Hepatocyte (in vitro differentiated cells): ENCODE data around the gene EXD3. TPM values are rescaled to one million over a fixed set of nuclear protein-coding genes. Genes with fewer than 3 reads are reported as not detected.
"Not testable (repeated sequence)": the region's sequence is repeated elsewhere in the genome, so short reads cannot be mapped to it uniquely, and the experiment has no call there.

Experiments used
- DNase-seq: peaks from one replicate; pipeline ENCODE4 v3.0.0-alpha.2; 2016; ENCODE audit warnings: low spot score
- H2AFZ ChIP-seq: fragments of 200-600 bp; sonication (generic); 2 replicates; pipeline ENCODE4 v1.6.0; 2016; ENCODE audit warnings: antibody characterized with exemption, mild to moderate bottlenecking
- H3K27ac ChIP-seq: fragments of 200-600 bp; sonication (generic); 2 replicates; pipeline ENCODE4 v1.5.1; 2016; ENCODE audit warnings: mild to moderate bottlenecking
- H3K27me3 ChIP-seq: fragments of 200-600 bp; sonication (generic); 2 replicates; pipeline ENCODE4 v1.6.1; 2016
- H3K36me3 ChIP-seq: fragments of 200-600 bp; sonication (generic); replicated peaks from 2 replicates; pipeline ENCODE4 v1.5.1; 2016; ENCODE audit warnings: low read depth; ENCODE audit not compliant: insufficient read depth
- H3K4me1 ChIP-seq: fragments of 200-600 bp; sonication (generic); 2 replicates; pipeline ENCODE4 v1.5.1; 2016; ENCODE audit warnings: mild to moderate bottlenecking, moderate library complexity; ENCODE audit not compliant: insufficient read depth
- H3K4me2 ChIP-seq: fragments of 200-600 bp; sonication (generic); 2 replicates; pipeline ENCODE4 v1.6.0; 2016
- H3K4me3 ChIP-seq: fragments of 200-600 bp; sonication (generic); 2 replicates; pipeline ENCODE4 v1.5.1; 2016; ENCODE audit warnings: mild to moderate bottlenecking
- H3K79me2 ChIP-seq: fragments of 200-600 bp; sonication (generic); 2 replicates; pipeline ENCODE4 v1.6.0; 2017; ENCODE audit warnings: mild to moderate bottlenecking
- H3K9me2 ChIP-seq: fragments of 200-600 bp; sonication (generic); replicated peaks from 2 replicates; pipeline ENCODE4 v1.6.0; 2017; ENCODE audit warnings: mild to moderate bottlenecking; ENCODE audit not compliant: insufficient read depth
- H3K9me3 ChIP-seq: fragments of 200-600 bp; sonication (generic); 2 replicates; pipeline ENCODE4 v1.5.1; 2016; ENCODE audit warnings: low read depth, mild to moderate bottlenecking
- H4K20me1 ChIP-seq: fragments of 200-600 bp; sonication (generic); 2 replicates; pipeline ENCODE4 v1.6.0; 2016; ENCODE audit warnings: mild to moderate bottlenecking; ENCODE audit not compliant: insufficient read depth, poor library complexity, severe bottlenecking
- CTCF ChIP-seq: fragments of 200-600 bp; sonication (generic); IDR thresholded peaks from 2 replicates; pipeline ENCODE4 v1.5.1; 2016; ENCODE audit warnings: antibody characterized with exemption, mild to moderate bottlenecking; ENCODE audit not compliant: poor library complexity
- EZH2 ChIP-seq: fragments of 200-600 bp; sonication (generic); IDR thresholded peaks from 2 replicates; pipeline ENCODE4 v1.6.1; 2016; ENCODE audit warnings: antibody characterized with exemption, mild to moderate bottlenecking, borderline replicate concordance
- EZH2phosphoT487 ChIP-seq: fragments of 200-600 bp; sonication (generic); IDR thresholded peaks from one replicate; pipeline ENCODE4 v1.6.1; 2018; ENCODE audit warnings: antibody characterized with exemption, mild to moderate bottlenecking, low read depth, moderate library complexity; ENCODE audit not compliant: unreplicated experiment, severe bottlenecking
- WGBS: methylation state at CpG from one replicate; pipeline ENCODE4 v1.1.6; 2016; ENCODE audit warnings: low lambda C conversion rate; ENCODE audit errors: missing lambda C conversion rate; 5-methylcytosine and 5-hydroxymethylcytosine counted together
- polyA plus RNA-seq: library from polyadenylated mRNA; unstranded; fragments of >200 nt; fragmentation: Nextera tagmentation; extraction: Ambion mirVana; gene quantifications from 2 replicates; pipeline ENCODE4 v1.2.1, GENCODE V29; 2016
- total RNA-seq: library from RNA; depleted of rRNA; stranded (reverse); fragments of >200 nt; gene quantifications from 2 replicates; pipeline ENCODE4 v1.2.3, GENCODE V29; 2014

EXD3 gene
- total and polyA plus RNA-seq, 2 experiments from 2014 or later, result 11.8 to 21.6 TPM

- Histone ChIP-seq H3K36me3 (no peaks in the 10 kb centered on the region), H3K27ac (no peak overlapping the region), H3K79me2 (no peaks in the 10 kb centered on the region), H2AFZ (no peak overlapping the region), H3K4me1 (no peaks in the 10 kb centered on the region), H3K9me2 (no peaks in the 10 kb centered on the region), H3K27me3 (no peaks in the 10 kb centered on the region), H3K4me2 (no peak overlapping the region), H3K4me3 (no peak overlapping the region), H3K9me3 (no peaks in the 10 kb centered on the region), H4K20me1 (no peaks in the 10 kb centered on the region)
- DNase-seq, result no peak
- TF ChIP-seq CTCF (no peak), EZH2 (no peak), EZH2phosphoT487 (no peak)
- WGBS, result 90% methylated on average over 6 of the region's 6 CpGs
Observed at GRCh38 chr9:137330689-137331088, 92.3 kb downstream of the EXD3 start.

DNA sequence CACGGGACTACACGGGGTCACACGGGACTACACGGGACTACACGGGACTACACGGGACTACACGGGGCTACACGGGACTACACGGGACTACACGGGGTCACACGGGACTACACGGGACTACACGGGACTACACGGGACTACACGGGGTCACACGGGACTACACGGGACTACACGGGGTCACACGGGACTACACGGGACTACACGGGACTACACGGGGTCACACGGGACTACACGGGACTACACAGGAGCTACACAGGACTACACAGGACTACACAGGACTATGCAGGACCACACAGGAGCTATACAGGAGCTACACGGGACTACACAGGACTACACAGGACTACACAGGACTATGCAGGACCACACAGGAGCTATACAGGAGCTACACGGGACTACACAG is 93.4 kb downstream of the EXD3 start:
- H2AFZ ChIP-seq, H3K27me3 ChIP-seq, H3K9me2 ChIP-seq, H3K27ac ChIP-seq, H3K36me3 ChIP-seq, H3K4me2 ChIP-seq, DNase-seq, H3K4me1 ChIP-seq, H3K4me3 ChIP-seq, H3K9me3 ChIP-seq, H4K20me1 ChIP-seq, H3K79me2 ChIP-seq: not testable (repeated sequence)
- 54% methylated on average over 6 of the region's 26 CpGs for WGBS

- H3K4me2 ChIP-seq, H2AFZ ChIP-seq, H3K27me3 ChIP-seq, H4K20me1 ChIP-seq, H3K36me3 ChIP-seq, H3K9me2 ChIP-seq, DNase-seq, H3K4me3 ChIP-seq, H3K27ac ChIP-seq, H3K79me2 ChIP-seq, H3K9me3 ChIP-seq, H3K4me1 ChIP-seq: not testable (repeated sequence)
- WGBS, result 81% methylated on average over 8 of the region's 8 CpGs
Observed at GRCh38 chr9:137327641-137328550, 95.1 kb downstream of the EXD3 start.

DNA sequence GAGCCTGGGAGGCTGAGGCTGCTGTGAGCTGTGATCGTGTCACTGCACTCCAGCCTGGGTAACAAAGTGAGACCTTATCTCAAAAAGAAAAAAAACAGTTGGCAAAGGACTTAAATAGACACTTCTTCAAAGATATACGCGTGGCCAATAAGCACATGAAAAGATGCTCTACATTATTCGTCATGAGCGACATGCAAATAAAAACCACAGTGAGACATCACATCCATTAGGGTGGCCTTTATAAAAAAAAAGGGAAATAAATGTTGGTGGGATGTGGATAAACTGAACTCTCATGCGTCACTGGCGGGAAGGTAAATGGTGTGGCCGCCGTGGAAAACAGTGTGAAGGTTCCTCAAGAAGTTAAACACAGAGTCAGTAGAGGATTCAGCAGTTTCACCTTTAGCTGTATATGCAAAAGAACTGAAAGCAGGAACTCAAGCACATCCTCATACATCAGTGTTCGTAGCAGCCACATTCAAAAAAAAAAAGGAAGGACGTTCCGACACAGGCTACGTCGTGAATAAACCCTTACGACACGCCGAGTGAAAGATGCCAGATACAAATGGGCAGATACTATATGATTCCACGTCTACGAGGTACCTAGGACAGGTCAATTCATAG is 96.4 kb downstream of the EXD3 start:
- H3K9me2 ChIP-seq, result no peaks in the 10 kb centered on the region
- no peak for DNase-seq
- H3K79me2 ChIP-seq, result no peaks in the 10 kb centered on the region
- no peaks in the 10 kb centered on the region for H3K36me3 ChIP-seq
- H3K4me3 ChIP-seq, result no peak overlapping the region
- H3K4me1 ChIP-seq, result no peaks in the 10 kb centered on the region
- WGBS, result 93% methylated on average over 19 of the region's 19 CpGs
- no peak overlapping the region for H3K4me2 ChIP-seq
- TF ChIP-seq EZH2phosphoT487 (no peak), EZH2 (no peak), CTCF (no peak)
- no peak overlapping the region for H2AFZ ChIP-seq
- H3K27ac ChIP-seq, result no peak overlapping the region
- no peaks in the 10 kb centered on the region for H3K27me3 ChIP-seq
- no peaks in the 10 kb centered on the region for H3K9me3 ChIP-seq
- no peaks in the 10 kb centered on the region for H4K20me1 ChIP-seq
